HG02798 (cell line): ENCODE results near the gene C2orf72.

ENCODE experiments used
- ATAC-seq: cut with Tn5 transposase; IDR thresholded peaks from one replicate; pipeline ENCODE4 v1.9.1; 2021; ENCODE audit warnings: mild to moderate bottlenecking; ENCODE audit not compliant: unreplicated experiment, poor library complexity

The C2orf72 gene

GRCh38 chr2:231039821-231040364 lies 2.6 kb downstream of the C2orf72 start:
- no peak for ATAC-seq

GRCh38 chr2:231041061-231041689 lies 3.9 kb downstream of the C2orf72 start:
- ATAC-seq = no peak

DNA sequence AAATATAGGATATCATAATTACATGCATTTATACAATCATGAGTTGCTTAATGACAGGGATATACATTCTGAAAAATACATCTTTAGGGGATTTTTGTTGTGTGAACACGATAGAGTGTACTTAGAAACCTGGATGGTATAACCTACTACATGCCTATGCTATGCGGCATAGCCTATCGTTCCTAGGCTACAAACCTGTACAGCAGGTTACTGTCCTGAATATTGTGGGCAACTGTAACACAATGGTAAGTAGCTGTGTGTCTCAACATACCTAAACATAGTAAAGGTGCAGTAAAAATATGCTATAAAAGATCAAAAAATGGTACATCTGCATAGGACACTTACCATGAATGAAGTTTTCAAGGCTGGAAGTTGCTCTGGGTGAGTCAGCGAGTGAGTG lies 6.5 kb downstream of the C2orf72 start:
- no peak for ATAC-seq

- no peak for ATAC-seq
Measured at GRCh38 chr2:231046916-231047273, 9.6 kb downstream of the C2orf72 start.

DNA sequence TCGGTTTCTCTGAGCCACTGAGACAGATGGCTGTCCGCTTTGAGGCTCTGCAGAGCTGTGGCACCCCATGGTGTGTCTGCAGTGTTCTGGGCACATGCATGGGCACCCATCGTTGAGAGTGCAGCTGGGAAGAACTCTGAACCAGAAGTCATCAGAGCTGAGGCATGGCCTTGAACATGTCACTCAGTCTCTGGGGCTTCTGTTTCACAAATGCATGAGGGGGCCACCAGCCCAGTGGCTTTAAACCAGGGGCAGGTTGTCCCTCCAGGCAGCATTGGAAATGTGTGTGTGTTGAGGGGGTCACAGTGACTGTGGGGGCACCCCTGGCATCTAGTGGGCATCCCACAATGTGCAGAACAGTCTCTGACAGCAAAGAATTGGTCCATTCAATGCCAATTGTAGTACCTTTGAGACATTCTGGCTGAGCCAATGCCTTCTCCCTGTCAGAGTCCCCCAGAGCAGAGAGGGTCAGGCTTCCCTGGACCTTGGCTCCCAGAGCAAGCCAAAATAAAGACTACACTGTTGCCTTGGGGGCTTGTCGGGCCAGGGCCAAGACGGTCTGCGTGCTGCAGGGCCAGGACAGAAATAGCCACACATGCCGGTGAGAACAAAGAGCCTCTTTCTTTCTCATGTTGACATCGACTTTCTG lies 10.1 kb downstream of the C2orf72 start:
- ATAC-seq = no peak

- ATAC-seq = no peak
Measured at GRCh38 chr2:231047923-231048915, 10.9 kb downstream of the C2orf72 start.

- ATAC-seq = no peak
Measured at GRCh38 chr2:231049286-231050017, 12.1 kb downstream of the C2orf72 start.

GRCh38 chr2:231050018-231050901 lies 12.9 kb downstream of the C2orf72 start:
- ATAC-seq = no peak

- no peak for ATAC-seq
Measured at GRCh38 chr2:231051116-231051515, 13.8 kb downstream of the C2orf72 start.

GRCh38 chr2:231052494-231053451 lies 15.4 kb downstream of the C2orf72 start:
- peak; percentile 67 for ATAC-seq

DNA sequence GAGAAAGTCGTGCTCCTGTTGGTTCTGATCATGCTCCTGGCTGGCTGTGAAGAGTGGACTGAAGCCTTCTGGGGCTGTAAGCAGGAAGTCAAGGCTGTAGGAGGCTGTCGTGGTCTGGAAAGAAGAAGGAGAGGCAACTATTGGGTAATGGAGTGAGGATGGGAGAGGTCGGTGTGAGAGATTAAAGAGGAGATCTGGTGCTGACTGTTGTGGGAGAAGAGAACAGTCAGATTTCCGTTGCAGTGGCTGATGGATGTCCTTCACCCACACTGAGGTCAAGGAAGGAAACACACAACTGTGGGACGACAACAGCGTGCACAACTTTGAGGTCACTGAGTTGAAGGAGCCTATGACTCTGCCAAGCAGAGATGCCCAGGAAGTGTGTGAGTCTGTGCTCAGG lies 16.5 kb downstream of the C2orf72 start:
- ATAC-seq = no peak

- ATAC-seq = peak; percentile 81
Measured at GRCh38 chr2:231056453-231057416, 19.4 kb downstream of the C2orf72 start, which contains the start of gene PSMD1. TSS of gene PSMD1 (plus strand) at chr2:231056867. CDS start at chr2:231057026, 159 bp downstream.

DNA sequence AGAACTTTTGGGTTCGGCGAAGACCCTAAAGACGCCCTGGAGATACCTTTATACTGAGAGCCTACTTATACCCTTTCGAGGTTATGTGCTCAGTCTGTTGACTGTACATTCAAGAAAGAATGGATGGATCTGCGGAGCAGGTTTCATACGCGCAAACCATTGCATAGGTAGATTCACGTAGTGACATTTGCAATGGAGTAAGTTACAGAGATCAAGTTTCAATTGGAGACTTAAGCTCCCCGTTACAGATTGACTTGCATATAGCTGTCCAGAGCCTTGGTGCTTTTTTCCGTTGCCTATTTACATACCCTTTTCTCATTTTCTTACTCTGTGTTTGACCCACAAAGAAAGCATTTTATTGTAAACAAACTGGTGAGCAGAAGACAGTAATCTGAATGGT lies 20.3 kb downstream of the C2orf72 start:
- ATAC-seq = no peak

DNA sequence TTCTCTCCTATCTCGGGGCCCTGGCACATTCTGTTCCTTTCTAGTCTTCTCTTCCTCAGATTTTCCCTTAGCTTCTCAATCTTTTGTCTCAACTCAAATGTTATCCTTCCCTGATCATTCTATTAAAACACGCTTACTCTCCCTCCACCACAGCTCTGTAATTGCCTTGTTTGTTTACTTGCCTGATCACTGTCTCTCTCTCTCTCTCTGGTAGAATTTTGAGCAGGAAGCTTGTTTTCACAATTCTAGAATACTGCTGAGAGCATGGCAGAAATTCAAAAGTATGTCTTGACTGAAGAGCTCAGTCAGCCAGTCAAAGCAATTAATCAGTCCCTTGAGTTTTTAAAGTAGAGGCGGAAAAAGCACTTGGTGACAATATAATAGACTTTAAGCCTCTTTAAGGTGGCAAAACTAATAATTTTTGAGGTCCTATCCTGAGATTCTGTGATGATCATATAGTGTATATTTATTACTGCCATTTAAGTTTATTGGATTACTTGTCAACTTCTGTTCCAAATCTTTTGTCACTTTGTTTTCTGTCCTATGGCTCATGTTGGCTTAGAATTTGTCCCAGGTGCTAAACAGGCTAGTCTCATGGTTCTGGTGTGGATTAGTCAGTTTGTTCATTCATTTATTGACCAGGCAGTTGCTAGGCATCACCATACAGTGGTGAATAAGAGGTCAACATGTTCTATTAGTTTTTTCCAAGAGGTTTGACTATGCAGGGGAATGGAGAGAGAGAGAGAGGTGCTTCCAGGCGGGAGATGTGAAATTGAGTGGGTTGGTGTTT lies 21.6 kb downstream of the C2orf72 start:
- no peak for ATAC-seq

DNA sequence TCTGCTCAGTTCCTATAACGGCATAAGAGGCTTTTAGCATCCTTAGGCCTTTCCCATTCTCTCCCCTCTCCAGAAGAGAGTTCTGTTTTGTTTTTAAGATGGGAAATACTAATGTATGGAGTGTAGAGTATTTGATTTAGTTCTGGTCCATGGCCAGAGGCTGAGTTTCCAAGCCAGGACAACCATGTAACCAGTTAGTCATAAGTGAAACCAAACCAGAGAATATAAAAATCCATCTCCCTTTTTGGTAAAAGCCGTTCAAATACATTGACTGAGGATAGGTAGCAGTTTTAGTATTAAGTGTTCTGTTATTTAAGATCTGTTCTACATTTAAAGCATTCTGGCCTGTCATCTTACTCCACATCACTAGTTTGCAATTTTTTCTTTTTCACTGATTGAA lies 22.4 kb downstream of the C2orf72 start:
- no peak for ATAC-seq

- no peak for ATAC-seq
Measured at GRCh38 chr2:231062776-231063175, 25.5 kb downstream of the C2orf72 start.
